ENCODE measurements around the gene CSF1R. TPM values are rescaled to one million over a fixed set of nuclear protein-coding genes. Genes with fewer than 3 reads are reported as not detected.

Gene CSF1R
- total RNA-seq, 1 donor = under 0.01 TPM

GRCh38 chr5:150014456-150014855, 71.9 kb downstream of the CSF1R start:
- no peak overlapping the region for H3K4me3 ChIP-seq (ENCODE audit: low read depth, low read length)
- DNase-seq (ENCODE audit: low read depth) = no peak
- TF ChIP-seq, protein P1, sequence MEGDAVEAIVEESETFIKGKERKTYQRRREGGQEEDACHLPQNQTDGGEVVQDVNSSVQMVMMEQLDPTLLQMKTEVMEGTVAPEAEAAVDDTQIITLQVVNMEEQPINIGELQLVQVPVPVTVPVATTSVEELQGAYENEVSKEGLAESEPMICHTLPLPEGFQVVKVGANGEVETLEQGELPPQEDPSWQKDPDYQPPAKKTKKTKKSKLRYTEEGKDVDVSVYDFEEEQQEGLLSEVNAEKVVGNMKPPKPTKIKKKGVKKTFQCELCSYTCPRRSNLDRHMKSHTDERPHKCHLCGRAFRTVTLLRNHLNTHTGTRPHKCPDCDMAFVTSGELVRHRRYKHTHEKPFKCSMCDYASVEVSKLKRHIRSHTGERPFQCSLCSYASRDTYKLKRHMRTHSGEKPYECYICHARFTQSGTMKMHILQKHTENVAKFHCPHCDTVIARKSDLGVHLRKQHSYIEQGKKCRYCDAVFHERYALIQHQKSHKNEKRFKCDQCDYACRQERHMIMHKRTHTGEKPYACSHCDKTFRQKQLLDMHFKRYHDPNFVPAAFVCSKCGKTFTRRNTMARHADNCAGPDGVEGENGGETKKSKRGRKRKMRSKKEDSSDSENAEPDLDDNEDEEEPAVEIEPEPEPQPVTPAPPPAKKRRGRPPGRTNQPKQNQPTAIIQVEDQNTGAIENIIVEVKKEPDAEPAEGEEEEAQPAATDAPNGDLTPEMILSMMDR (IDR thresholded peaks at IDR 0.05; ENCODE audit: insufficient read depth, low read length) = no peak

- DNase-seq (ENCODE audit: low read depth) = no peak
- TF ChIP-seq, protein P1 (IDR thresholded peaks at IDR 0.05; ENCODE audit: insufficient read depth, low read length) = no peak
- no peak overlapping the region for H3K4me3 ChIP-seq (ENCODE audit: low read depth, low read length)
Measured at GRCh38 chr5:150013931-150014330, 72.4 kb downstream of the CSF1R start.

- TF ChIP-seq, protein P1 (IDR thresholded peaks at IDR 0.05; ENCODE audit: insufficient read depth, low read length) = no peak
Measured at GRCh38 chr5:150009671-150010387, 76.5 kb downstream of the CSF1R start.

GRCh38 chr5:150007050-150007449, 79.3 kb downstream of the CSF1R start:
- no peak for DNase-seq (ENCODE audit: low read depth)
- H3K4me3 ChIP-seq (ENCODE audit: low read depth, low read length) = no peak overlapping the region
- TF ChIP-seq, protein P1 (IDR thresholded peaks at IDR 0.05; ENCODE audit: insufficient read depth, low read length) = no peak

More at GRCh38 chr5:150009671-150010387, 76.5 kb downstream of the CSF1R start:
- no peak for DNase-seq (ENCODE audit: low read depth)
- no peak overlapping the region for H3K4me3 ChIP-seq (ENCODE audit: low read depth, low read length)

DNA sequence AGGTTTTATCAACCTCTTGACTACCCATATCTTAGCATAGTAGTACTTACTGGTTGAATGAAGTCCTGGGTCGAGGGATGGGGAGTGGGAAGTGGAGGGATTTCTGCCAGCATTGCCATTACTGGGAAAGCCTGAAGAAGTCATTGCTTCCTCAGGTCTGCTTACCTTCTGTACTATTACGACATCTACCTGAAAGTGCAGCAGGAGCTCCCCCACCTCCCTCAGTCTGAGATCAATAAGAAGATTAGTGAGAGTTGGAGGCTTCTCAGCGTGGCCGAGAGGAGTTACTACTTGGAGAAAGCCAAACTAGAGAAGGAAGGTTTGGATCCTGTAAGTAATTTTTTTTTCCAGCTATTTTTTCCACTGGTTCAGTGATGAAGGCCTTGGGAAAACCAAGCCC, 80.0 kb downstream of the CSF1R start:
- DNase-seq (ENCODE audit: low read depth) = no peak
- TF ChIP-seq, protein P1 (IDR thresholded peaks at IDR 0.05; ENCODE audit: insufficient read depth, low read length) = no peak
- no peak overlapping the region for H3K4me3 ChIP-seq (ENCODE audit: low read depth, low read length)

Small RNAs within 50 kb of the gene (small RNA-seq; reads per million reads assigned to genes)
- gene RF00019 = not detected

Other genes with a start within 250 kb of the CSF1R start
- not detected in 2 replicates for gene PDE6A, start 141.8 kb downstream of the CSF1R start, total RNA-seq (ENCODE audit: low replicate concordance)
- 12.7 and 20.2 TPM in 2 replicates for gene SLC26A2, start 125.8 kb downstream of the CSF1R start, total RNA-seq (ENCODE audit: low replicate concordance)
- 5.7 and 7.3 TPM in 2 replicates for gene TIGD6, start 85.9 kb downstream of the CSF1R start, total RNA-seq (ENCODE audit: low replicate concordance)
- gene HMGXB3, start 85.8 kb downstream of the CSF1R start, total RNA-seq (ENCODE audit: low replicate concordance) = 35.4 and 108 TPM in 2 replicates
- gene PDGFRB, start 69.3 kb upstream of the CSF1R start, total RNA-seq (ENCODE audit: low replicate concordance) = 111 and 180 TPM in 2 replicates
- 0.18 and 0.65 TPM in 2 replicates for gene CDX1, start 80.2 kb upstream of the CSF1R start, total RNA-seq (ENCODE audit: low replicate concordance)
- not detected in 2 replicates for gene SLC6A7, start 103.5 kb upstream of the CSF1R start, total RNA-seq (ENCODE audit: low replicate concordance)
- 0.09 TPM in 1 of 2 replicates, not detected in the other for gene CAMK2A, start 203.2 kb upstream of the CSF1R start, total RNA-seq (ENCODE audit: low replicate concordance)
- gene ARSI, start 216.4 kb upstream of the CSF1R start, total RNA-seq (ENCODE audit: low replicate concordance) = 1.5 and 2.1 TPM in 2 replicates